Breast epithelium (tissue), 4 donors: Measurements from ENCODE around the gene GALNT10. TPM values are rescaled to one million over a fixed set of nuclear protein-coding genes. Genes with fewer than 3 reads are reported as not detected.

Experiments
- DNase-seq, 2 donors: peaks; one replicate each; pipeline ENCODE4 v3.0.0-alpha.2; 2019; ENCODE audit warnings: low spot score in 2 of 2
- H3K27ac ChIP-seq, 2 donors: fragments of 200-600 bp; sonication (generic) in 1 of 2; one replicate each; pipeline ENCODE4 v1.5.1; 2016 to 2019; ENCODE audit warnings: mild to moderate bottlenecking in 1 of 2
- H3K27me3 ChIP-seq, 2 donors: fragments of 200-600 bp; sonication (generic) in 1 of 2; one replicate each; pipeline versions ENCODE4 v1.5.1 to v1.6.0; 2017 to 2019; ENCODE audit warnings: control low read depth in 1 of 2, mild to moderate bottlenecking in 1 of 2
- H3K36me3 ChIP-seq: fragments of 200-600 bp; one replicate; pipeline ENCODE4 v1.5.1; 2019
- H3K4me1 ChIP-seq, 2 donors: fragments of 200-600 bp; sonication (generic); one replicate each; pipeline ENCODE4 v1.5.1; 2016 to 2019; ENCODE audit warnings: control low read depth in 1 of 2
- H3K4me3 ChIP-seq, 3 donors: fragments of 200-600 bp; sonication (generic); 1 replicate in 2 of 3; 2 replicates in 1 of 3; pipeline ENCODE4 v1.5.1; 2016 to 2019; ENCODE audit warnings: mild to moderate bottlenecking in 3 of 3, moderate library complexity in 2 of 3
- H3K9me3 ChIP-seq, 2 donors: fragments of 200-600 bp; sonication (generic) in 1 of 2; one replicate each; pipeline ENCODE4 v1.5.1; 2016 to 2019; ENCODE audit warnings: control low read depth in 1 of 2
- POLR2A ChIP-seq: fragments of 450-650 bp; IDR thresholded peaks from one replicate; pipeline ENCODE4 v1.6.1; 2016; ENCODE audit warnings: antibody characterized with exemption, mild to moderate bottlenecking, moderate library complexity
- POLR2AphosphoS5 ChIP-seq, 3 donors: sonication (generic); formaldehyde crosslinking; IDR thresholded peaks; one replicate each; pipeline ENCODE4 v1.6.1; 2017; ENCODE audit warnings: antibody characterized with exemption in 3 of 3
- intact Hi-C: fragments of 100-400 bp; cut with DNase I; formaldehyde crosslinking; loops from one replicate; pipeline ENCODE4 v1.15.1; 2023; ENCODE audit warnings: low total_unique reads
- total RNA-seq, 3 donors: library from RNA; depleted of rRNA; stranded (reverse); fragments of >200 nt; gene quantifications; one replicate each; pipeline ENCODE4 v1.1.0, GENCODE V29; 2016
- TF ChIP-seq, protein P1 (sequence below), 3 donors: fragments of 450-650 bp; IDR thresholded peaks; one replicate each; pipeline ENCODE4 v1.5.1; 2016 to 2017; ENCODE audit warnings: antibody characterized with exemption in 3 of 3, mild to moderate bottlenecking in 3 of 3, moderate library complexity in 3 of 3

GALNT10 gene
- total RNA-seq, 3 donors from 2014 or later = 32.8 to 67.2 (median 34.1) TPM

DNA sequence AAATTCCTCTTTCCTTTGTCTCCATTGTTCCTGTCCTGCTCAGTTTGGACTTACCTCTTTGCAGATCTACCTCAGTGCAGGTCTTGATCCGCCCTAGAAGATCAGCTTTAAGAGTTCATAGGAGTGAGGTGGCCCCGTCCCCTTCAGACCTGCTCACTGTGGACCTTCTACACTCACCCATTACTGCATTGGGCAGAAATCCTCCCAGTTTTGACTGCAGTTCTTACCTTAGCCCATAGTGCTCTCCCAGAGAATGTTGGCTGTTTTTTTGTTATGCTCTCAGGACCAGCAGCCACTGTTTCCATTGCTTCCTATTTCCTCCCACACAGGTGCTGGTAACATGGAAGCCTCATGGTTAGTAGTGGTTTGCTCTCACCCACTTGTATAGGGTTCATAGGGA lies 63.3 kb downstream of the GALNT10 start:
- Histone ChIP-seq H3K9me3 (no peaks in the 10 kb centered on the region), H3K4me3 (no peak overlapping the region), H3K27me3 (no peaks in the 10 kb centered on the region), H3K4me1 (no peaks in the 10 kb centered on the region), H3K27ac (no peak overlapping the region), H3K36me3 (no peaks in the 10 kb centered on the region)
- intact Hi-C loops = no loop called here
- no peak for DNase-seq
- TF ChIP-seq, protein P1, sequence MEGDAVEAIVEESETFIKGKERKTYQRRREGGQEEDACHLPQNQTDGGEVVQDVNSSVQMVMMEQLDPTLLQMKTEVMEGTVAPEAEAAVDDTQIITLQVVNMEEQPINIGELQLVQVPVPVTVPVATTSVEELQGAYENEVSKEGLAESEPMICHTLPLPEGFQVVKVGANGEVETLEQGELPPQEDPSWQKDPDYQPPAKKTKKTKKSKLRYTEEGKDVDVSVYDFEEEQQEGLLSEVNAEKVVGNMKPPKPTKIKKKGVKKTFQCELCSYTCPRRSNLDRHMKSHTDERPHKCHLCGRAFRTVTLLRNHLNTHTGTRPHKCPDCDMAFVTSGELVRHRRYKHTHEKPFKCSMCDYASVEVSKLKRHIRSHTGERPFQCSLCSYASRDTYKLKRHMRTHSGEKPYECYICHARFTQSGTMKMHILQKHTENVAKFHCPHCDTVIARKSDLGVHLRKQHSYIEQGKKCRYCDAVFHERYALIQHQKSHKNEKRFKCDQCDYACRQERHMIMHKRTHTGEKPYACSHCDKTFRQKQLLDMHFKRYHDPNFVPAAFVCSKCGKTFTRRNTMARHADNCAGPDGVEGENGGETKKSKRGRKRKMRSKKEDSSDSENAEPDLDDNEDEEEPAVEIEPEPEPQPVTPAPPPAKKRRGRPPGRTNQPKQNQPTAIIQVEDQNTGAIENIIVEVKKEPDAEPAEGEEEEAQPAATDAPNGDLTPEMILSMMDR (IDR thresholded peaks at IDR 0.05) = no peak
- no peak for TF ChIP-seq POLR2A
- no peak for TF ChIP-seq POLR2AphosphoS5 (IDR thresholded peaks at IDR 0.05)

DNA sequence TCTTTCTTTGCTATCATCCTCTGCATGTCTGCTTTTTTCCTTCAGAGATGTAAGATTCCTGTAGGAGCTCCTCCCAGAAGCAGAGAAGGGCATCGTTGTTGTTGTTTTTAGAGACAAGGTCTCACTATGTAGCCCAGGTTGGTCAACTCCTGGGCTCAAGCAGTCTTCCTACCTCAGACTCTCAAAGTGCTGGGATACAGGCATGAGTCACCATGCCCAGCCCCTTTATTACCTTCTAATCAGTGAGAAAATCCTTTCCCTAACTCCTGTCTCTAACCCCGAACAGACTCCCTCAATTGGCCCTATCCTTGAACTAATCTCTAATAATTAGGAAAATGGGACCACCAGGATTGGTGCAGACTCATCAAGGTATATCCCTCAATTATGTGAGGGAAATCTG lies 64.4 kb downstream of the GALNT10 start:
- Histone ChIP-seq H3K4me3 (no peak overlapping the region), H3K9me3 (no peaks in the 10 kb centered on the region), H3K27me3 (no peaks in the 10 kb centered on the region), H3K27ac (no peak overlapping the region), H3K36me3 (no peaks in the 10 kb centered on the region), H3K4me1 (no peaks in the 10 kb centered on the region)
- intact Hi-C loops = no loop called here
- TF ChIP-seq, protein P1 (IDR thresholded peaks at IDR 0.05) = no peak
- TF ChIP-seq POLR2AphosphoS5 (IDR thresholded peaks at IDR 0.05) (no peak), POLR2A (no peak)
- DNase-seq = no peak

DNA sequence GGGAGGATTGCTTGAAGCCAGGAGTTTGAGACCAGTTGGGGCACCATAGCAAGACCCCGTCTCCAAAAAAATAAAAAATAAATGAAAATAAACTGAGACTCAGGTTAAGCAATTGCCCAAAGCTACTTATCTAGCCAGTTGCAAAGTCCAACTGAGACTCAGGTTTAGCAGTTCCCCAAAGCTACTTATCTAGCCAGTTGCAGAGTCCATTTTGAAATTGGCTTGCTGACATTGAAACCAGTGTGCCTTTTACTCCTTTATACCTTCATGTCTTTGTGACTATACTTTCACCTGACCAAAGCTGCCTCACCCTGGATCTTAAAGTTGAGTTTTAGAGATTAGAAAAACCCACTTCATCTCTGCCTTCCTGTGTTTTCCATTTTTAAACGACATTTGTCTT lies 66.5 kb downstream of the GALNT10 start:
- H3K36me3 ChIP-seq = no peaks in the 10 kb centered on the region
- no peaks in the 10 kb centered on the region for H3K4me1 ChIP-seq
- no peak overlapping the region for H3K4me3 ChIP-seq
- intact Hi-C loops = no loop called here
- DNase-seq = no peak
- TF ChIP-seq POLR2AphosphoS5 (IDR thresholded peaks at IDR 0.05) = no peak
- TF ChIP-seq, protein P1 (IDR thresholded peaks at IDR 0.05) = no peak
- no peak for TF ChIP-seq POLR2A
- no peak overlapping the region for H3K27ac ChIP-seq
- no peaks in the 10 kb centered on the region for H3K9me3 ChIP-seq
- no peaks in the 10 kb centered on the region for H3K27me3 ChIP-seq

DNA sequence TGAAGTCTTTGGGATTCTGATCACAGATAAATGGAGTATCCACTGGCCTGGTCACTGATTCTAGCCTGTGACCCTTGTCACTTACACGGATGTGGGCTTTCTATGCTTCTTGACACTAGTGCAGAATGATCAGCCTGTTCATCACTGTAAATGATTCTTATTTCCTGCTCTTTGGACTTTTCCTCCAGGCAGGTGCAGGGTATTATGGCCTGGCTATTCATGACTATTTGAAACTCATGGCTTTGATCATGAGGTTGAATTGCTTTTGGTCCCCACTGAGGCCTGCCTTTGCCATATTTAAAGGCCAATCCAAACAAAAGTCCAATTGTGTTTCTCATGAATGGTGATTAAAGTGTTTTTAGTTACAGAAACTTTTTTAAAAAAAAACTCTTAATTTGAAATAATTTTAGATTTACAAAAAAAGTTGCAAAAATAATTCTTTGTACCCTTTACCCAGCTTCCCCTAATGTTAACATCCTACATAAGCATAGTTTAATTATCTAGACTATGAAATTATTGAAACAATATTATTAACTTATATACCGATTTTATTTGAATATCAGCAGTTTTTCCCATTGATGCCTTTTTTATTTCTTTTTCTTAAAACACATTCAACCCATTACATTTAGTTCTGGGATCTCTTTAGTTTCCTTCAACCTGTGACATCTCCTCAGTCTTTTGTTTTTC lies 68.1 kb downstream of the GALNT10 start:
- Histone ChIP-seq H3K4me1 (no peaks in the 10 kb centered on the region), H3K27me3 (no peaks in the 10 kb centered on the region), H3K4me3 (no peak overlapping the region), H3K27ac (no peak overlapping the region), H3K9me3 (no peaks in the 10 kb centered on the region), H3K36me3 (no peaks in the 10 kb centered on the region)
- intact Hi-C loops = no loop called here
- TF ChIP-seq POLR2A (no peak), POLR2AphosphoS5 (IDR thresholded peaks at IDR 0.05) (no peak)
- TF ChIP-seq, protein P1 (IDR thresholded peaks at IDR 0.05) = no peak
- no peak for DNase-seq

DNA sequence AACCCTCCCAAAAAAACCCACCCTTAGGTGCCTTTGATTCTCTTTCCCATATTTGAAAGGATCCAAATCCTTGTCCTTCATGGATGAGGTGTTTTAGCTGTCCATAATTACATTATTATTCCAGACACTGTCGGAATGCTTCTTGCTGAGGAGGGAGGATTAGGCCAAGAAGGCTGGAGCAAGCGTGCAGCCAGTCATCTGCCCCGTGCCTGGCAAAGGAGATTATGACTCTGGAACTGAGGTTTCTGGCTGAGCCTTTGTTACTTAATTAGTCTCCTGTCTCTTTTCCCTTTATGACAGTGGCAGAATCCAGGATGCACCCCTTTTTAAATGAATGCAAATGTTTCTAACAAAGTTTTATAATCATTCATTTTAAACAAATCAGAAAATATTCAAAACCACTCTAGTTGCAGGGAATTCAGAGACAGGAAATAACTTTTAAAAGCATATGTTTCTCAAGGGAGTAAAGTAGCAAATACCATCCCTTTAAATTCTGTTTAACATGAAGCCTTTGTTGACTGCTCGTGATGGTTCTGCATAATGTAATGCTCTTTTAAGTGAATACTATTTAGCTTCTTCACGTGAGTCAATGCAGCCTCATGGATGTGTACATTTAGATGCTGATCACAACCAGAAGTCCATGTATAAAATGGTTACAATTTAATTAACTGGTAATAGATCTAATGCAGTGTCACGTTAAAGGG lies 69.8 kb downstream of the GALNT10 start:
- Histone ChIP-seq H3K36me3 (no peaks in the 10 kb centered on the region), H3K27ac (no peak overlapping the region), H3K4me3 (no peak overlapping the region), H3K9me3 (no peaks in the 10 kb centered on the region), H3K4me1 (no peaks in the 10 kb centered on the region), H3K27me3 (no peaks in the 10 kb centered on the region)
- TF ChIP-seq, protein P1 (IDR thresholded peaks at IDR 0.05) = no peak
- TF ChIP-seq POLR2A (no peak), POLR2AphosphoS5 (IDR thresholded peaks at IDR 0.05) (no peak)
- no peak for DNase-seq
- intact Hi-C loops = loop anchor here (5.0 kb wide), 1 partner anchor 822 kb away; no protein-coding TSS in a partner anchor
